Panc1 (cell line): Measurements from ENCODE around the gene DOK5. TPM values are rescaled to one million over a fixed set of nuclear protein-coding genes. Genes with fewer than 3 reads are reported as not detected.

Source experiments
- ATAC-seq: fragments of 200-7000 bp; cut with Tn5 transposase; 2 replicates; pipeline ENCODE4 v1.9.1; 2020; ENCODE audit warnings: mild to moderate bottlenecking, moderate library complexity
- BruUV-seq: library from RNA; stranded (reverse); fragments of 400-500 nt; replicated peaks from 2 replicates; lab custom pipeline; 2021; lab: Mats Ljungman, UMichigan
- CTCF ChIA-PET: fragments of 300-600 bp; sonication (Branson Sonifier 250); formaldehyde crosslinking; loops from one replicate; lab custom pipeline; 2022; ENCODE audit warnings: antibody characterized with exemption; lab: Charles Lee
- POLR2A ChIA-PET: fragments of 300-600 bp; sonication (Branson Sonifier 250); formaldehyde crosslinking; loops from one replicate; lab custom pipeline; 2022; ENCODE audit warnings: antibody characterized with exemption; lab: Charles Lee
- DNase-seq: peaks from one replicate; pipeline ENCODE4 v3.0.0-alpha.2; 2010; ENCODE audit warnings: low read depth, low spot score
- H3K27ac ChIP-seq: 2 replicates; pipeline ENCODE4 v1.5.1; 2011; ENCODE audit warnings: mild to moderate bottlenecking, low read length, inconsistent platforms
- H3K27me3 ChIP-seq: fragments of 200-500 bp; sonication (Bioruptor generic); 2 replicates; pipeline ENCODE4 v1.6.0; 2014; ENCODE audit warnings: low read length, inconsistent platforms; ENCODE audit not compliant: control insufficient read depth, insufficient read depth
- H3K36me3 ChIP-seq: fragments of 200-500 bp; sonication (Bioruptor generic); 2 replicates; pipeline ENCODE4 v1.5.1; 2014; ENCODE audit warnings: inconsistent platforms, mild to moderate bottlenecking, low read length, moderate library complexity; ENCODE audit not compliant: control insufficient read depth, insufficient read depth
- H3K4me1 ChIP-seq: 2 replicates; pipeline ENCODE4 v1.5.1; 2011; ENCODE audit warnings: inconsistent platforms, mild to moderate bottlenecking, low read length, moderate library complexity; ENCODE audit not compliant: control insufficient read depth, insufficient read depth
- H3K4me3 ChIP-seq, 2 experiments: 2 replicates each; pipeline ENCODE4 v1.5.1; 2011 to 2012; ENCODE audit warnings: low read depth in 2 of 2, low read length in 2 of 2, mild to moderate bottlenecking in 2 of 2, inconsistent platforms in 1 of 2, moderate library complexity in 1 of 2
- H3K9me3 ChIP-seq: fragments of 200-500 bp; sonication (Bioruptor generic); 2 replicates; pipeline ENCODE4 v1.5.1; 2014; ENCODE audit warnings: low read depth, mild to moderate bottlenecking, inconsistent platforms, low read length, moderate library complexity; ENCODE audit not compliant: control insufficient read depth, insufficient read depth
- POLR2AphosphoS5 ChIP-seq: IDR thresholded peaks from 2 replicates; pipeline ENCODE4 v1.6.1; 2012; ENCODE audit warnings: mild to moderate bottlenecking, low read depth, low read length, moderate library complexity
- SIN3A ChIP-seq: IDR thresholded peaks from 2 replicates; pipeline ENCODE4 v1.6.1; 2012; ENCODE audit warnings: low read depth, mild to moderate bottlenecking, low read length, moderate library complexity, borderline replicate concordance; ENCODE audit not compliant: insufficient read depth
- TCF7L2 ChIP-seq: IDR thresholded peaks from 2 replicates; pipeline ENCODE4 v1.6.1; 2011; ENCODE audit warnings: mild to moderate bottlenecking, low read depth, low read length, inconsistent platforms
- in situ Hi-C: cut with HindIII; loops from 2 replicates; pipeline ENCODE4 v1.10.0; 2016; ENCODE audit warnings: low sequenced_read_pairs, low pct_unique_long_range_greater_than_20kb
- intact Hi-C: fragments of 100-400 bp; cut with micrococcal nuclease; formaldehyde crosslinking; loops from one replicate; pipeline ENCODE4 v1.10.0; 2022; ENCODE audit not compliant: unreplicated experiment
- total RNA-seq: library from RNA; stranded (reverse); gene quantifications from one replicate; pipeline ENCODE4 v1.2.1, GENCODE V29; 2021; ENCODE audit not compliant: unreplicated experiment
- TF ChIP-seq, protein P1 (sequence below), 2 experiments: IDR thresholded peaks; 2 replicates each; pipeline ENCODE4 v1.6.1; 2011 to 2012; ENCODE audit warnings: low read depth in 2 of 2, control low read depth in 1 of 2, low read length in 1 of 2, mild to moderate bottlenecking in 1 of 2, moderate library complexity in 1 of 2; ENCODE audit not compliant: insufficient read depth in 1 of 2
- TF ChIP-seq, protein P2 (sequence below): fragments of 450-650 bp; IDR thresholded peaks from 2 replicates; pipeline ENCODE4 v1.5.1; 2017; ENCODE audit warnings: mild to moderate bottlenecking

The DOK5 gene
- total RNA-seq, 1 experiment from 2014 or later = 0.18 TPM

DNA sequence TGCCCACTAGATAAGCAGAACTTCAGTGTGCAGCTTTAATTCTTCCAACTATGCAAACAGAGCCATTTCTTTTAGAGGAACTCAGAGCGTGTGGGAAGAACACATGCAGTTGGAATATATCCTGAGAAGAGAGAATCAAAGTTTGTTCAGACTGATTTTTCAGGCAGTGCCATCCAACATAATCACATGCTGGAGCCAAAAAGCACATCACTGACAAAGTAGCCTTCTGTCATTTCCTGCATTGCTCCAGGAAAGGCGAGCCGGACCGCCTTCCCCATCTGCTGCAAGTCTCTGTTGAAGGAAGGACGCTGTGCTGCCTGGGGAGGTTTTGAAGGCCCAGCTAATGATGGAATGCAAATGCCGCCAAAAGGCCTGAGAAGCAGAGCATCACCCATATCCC, 98.4 kb downstream of the DOK5 start:
- BruUV-seq = no TSS peak
- in situ Hi-C loops (no loop called here), intact Hi-C loops (no loop called here)
- H3K4me3 ChIP-seq = no peak overlapping the region
- no peaks in the 10 kb centered on the region for H3K27me3 ChIP-seq
- no peaks in the 10 kb centered on the region for H3K9me3 ChIP-seq
- H3K4me1 ChIP-seq = no peaks in the 10 kb centered on the region
- H3K27ac ChIP-seq = no peak overlapping the region
- POLR2A ChIA-PET = no interaction called here
- DNase-seq (no peak), ATAC-seq (no peak)
- TF ChIP-seq TCF7L2 = no peak
- TF ChIP-seq, protein P1, sequence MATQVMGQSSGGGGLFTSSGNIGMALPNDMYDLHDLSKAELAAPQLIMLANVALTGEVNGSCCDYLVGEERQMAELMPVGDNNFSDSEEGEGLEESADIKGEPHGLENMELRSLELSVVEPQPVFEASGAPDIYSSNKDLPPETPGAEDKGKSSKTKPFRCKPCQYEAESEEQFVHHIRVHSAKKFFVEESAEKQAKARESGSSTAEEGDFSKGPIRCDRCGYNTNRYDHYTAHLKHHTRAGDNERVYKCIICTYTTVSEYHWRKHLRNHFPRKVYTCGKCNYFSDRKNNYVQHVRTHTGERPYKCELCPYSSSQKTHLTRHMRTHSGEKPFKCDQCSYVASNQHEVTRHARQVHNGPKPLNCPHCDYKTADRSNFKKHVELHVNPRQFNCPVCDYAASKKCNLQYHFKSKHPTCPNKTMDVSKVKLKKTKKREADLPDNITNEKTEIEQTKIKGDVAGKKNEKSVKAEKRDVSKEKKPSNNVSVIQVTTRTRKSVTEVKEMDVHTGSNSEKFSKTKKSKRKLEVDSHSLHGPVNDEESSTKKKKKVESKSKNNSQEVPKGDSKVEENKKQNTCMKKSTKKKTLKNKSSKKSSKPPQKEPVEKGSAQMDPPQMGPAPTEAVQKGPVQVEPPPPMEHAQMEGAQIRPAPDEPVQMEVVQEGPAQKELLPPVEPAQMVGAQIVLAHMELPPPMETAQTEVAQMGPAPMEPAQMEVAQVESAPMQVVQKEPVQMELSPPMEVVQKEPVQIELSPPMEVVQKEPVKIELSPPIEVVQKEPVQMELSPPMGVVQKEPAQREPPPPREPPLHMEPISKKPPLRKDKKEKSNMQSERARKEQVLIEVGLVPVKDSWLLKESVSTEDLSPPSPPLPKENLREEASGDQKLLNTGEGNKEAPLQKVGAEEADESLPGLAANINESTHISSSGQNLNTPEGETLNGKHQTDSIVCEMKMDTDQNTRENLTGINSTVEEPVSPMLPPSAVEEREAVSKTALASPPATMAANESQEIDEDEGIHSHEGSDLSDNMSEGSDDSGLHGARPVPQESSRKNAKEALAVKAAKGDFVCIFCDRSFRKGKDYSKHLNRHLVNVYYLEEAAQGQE (IDR thresholded peaks at IDR 0.05; ENCODE audit: insufficient read depth in 1 of 2, low read depth in 2 of 2, low read length in 1 of 2) = no peak
- H3K36me3 ChIP-seq = no peaks in the 10 kb centered on the region
- CTCF ChIA-PET = no interaction called here

DNA sequence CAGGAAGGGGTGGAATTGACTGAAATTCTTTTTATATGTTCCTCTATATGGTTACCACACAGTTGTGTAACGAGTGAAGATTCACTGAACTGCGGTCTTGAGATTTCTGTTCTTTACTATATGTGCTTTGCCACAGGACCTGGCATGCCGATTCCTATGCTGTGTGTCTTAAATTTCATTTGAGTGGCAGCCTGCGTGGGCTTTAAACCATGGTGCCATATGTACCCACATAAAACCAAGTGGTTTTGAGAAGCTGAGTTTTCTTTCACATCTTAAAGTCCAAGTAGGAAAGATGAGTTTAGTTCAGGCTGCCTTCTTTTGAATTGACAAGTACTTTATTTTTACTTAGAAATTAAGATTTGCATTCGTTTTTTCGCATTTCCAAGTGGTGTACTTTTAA, 101.1 kb downstream of the DOK5 start:
- in situ Hi-C loops = no loop called here

More for the DNA sequence above, 101.1 kb downstream of the DOK5 start:
- ChIA-PET POLR2A (no interaction called here), CTCF (no interaction called here)
- TF ChIP-seq, protein P2, sequence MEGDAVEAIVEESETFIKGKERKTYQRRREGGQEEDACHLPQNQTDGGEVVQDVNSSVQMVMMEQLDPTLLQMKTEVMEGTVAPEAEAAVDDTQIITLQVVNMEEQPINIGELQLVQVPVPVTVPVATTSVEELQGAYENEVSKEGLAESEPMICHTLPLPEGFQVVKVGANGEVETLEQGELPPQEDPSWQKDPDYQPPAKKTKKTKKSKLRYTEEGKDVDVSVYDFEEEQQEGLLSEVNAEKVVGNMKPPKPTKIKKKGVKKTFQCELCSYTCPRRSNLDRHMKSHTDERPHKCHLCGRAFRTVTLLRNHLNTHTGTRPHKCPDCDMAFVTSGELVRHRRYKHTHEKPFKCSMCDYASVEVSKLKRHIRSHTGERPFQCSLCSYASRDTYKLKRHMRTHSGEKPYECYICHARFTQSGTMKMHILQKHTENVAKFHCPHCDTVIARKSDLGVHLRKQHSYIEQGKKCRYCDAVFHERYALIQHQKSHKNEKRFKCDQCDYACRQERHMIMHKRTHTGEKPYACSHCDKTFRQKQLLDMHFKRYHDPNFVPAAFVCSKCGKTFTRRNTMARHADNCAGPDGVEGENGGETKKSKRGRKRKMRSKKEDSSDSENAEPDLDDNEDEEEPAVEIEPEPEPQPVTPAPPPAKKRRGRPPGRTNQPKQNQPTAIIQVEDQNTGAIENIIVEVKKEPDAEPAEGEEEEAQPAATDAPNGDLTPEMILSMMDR = no peak
- TF ChIP-seq POLR2AphosphoS5 = no peak
- TF ChIP-seq SIN3A = no peak
- TF ChIP-seq TCF7L2 = no peak
- TF ChIP-seq, protein P1 (IDR thresholded peaks at IDR 0.05; ENCODE audit: insufficient read depth in 1 of 2, low read depth in 2 of 2, low read length in 1 of 2) = no peak
- Histone ChIP-seq H3K9me3 (no peaks in the 10 kb centered on the region), H3K4me1 (no peaks in the 10 kb centered on the region), H3K4me3 (no peak overlapping the region), H3K36me3 (no peaks in the 10 kb centered on the region), H3K27ac (no peak overlapping the region), H3K27me3 (no peaks in the 10 kb centered on the region)
- no TSS peak for BruUV-seq
- intact Hi-C loops = no loop called here
- DNase-seq (no peak), ATAC-seq (no peak)
